ENCODE results near the gene SOX6.

DNA sequence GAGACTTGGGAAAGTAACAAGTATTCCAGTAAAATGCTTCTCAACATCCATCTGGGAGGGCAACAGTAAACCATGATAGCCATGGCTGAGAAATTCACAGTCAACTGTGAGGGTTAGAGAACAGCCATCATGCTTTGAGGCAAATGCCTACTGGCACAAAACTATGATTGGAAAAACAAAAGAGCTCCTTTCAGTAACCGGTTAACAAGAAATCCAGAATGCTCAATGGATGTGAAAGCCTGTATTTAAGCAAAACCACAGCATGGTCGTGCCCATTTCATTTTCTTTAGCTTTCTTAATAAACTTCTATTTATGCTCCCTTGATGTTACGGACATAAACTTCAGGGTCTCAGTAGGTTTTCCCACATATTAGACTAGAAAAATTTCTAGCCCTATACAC is 139.5 kb downstream of the SOX6 start:
- TF ChIP-seq, protein P1, sequence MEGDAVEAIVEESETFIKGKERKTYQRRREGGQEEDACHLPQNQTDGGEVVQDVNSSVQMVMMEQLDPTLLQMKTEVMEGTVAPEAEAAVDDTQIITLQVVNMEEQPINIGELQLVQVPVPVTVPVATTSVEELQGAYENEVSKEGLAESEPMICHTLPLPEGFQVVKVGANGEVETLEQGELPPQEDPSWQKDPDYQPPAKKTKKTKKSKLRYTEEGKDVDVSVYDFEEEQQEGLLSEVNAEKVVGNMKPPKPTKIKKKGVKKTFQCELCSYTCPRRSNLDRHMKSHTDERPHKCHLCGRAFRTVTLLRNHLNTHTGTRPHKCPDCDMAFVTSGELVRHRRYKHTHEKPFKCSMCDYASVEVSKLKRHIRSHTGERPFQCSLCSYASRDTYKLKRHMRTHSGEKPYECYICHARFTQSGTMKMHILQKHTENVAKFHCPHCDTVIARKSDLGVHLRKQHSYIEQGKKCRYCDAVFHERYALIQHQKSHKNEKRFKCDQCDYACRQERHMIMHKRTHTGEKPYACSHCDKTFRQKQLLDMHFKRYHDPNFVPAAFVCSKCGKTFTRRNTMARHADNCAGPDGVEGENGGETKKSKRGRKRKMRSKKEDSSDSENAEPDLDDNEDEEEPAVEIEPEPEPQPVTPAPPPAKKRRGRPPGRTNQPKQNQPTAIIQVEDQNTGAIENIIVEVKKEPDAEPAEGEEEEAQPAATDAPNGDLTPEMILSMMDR (IDR thresholded peaks at IDR 0.05), result no peak
- no peak for TF ChIP-seq POLR2A (IDR thresholded peaks at IDR 0.05)

All from uterus (tissue), 2 donors.